Endothelial cell of umbilical vein (primary cell): Measurements from ENCODE around the gene PIANP. TPM values are rescaled to one million over a fixed set of nuclear protein-coding genes. Genes with fewer than 3 reads are reported as not detected.

Experiments used
- BruUV-seq: library from RNA; stranded (reverse); fragments of 400-500 nt; replicated peaks from 2 replicates; lab custom pipeline; 2021; lab: Mats Ljungman, UMichigan
- CTCF ChIA-PET: fragments of 300-600, 350-600 bp; sonication (Branson Sonifier 250); formaldehyde crosslinking; loops from one replicate; lab custom pipeline; 2021; ENCODE audit warnings: antibody characterized with exemption, inconsistent platforms; lab: Charles Lee
- POLR2A ChIA-PET: fragments of 300-600, 350-600 bp; sonication (Branson Sonifier 250); formaldehyde crosslinking; loops from one replicate; lab custom pipeline; 2021; ENCODE audit warnings: antibody characterized with exemption, inconsistent platforms; lab: Charles Lee
- DNase-seq: peaks from one replicate; pipeline ENCODE4 v3.0.0-alpha.2; 2011; ENCODE audit warnings: low read depth, low spot score
- FAIRE-seq: peaks from 2 replicates; lab custom pipeline; 2011; peaks lifted over from hg19 to GRCh38; lab: Jason Lieb, UNC
- H2AFZ ChIP-seq: 2 replicates; pipeline ENCODE4 v1.6.0; 2012; ENCODE audit warnings: low read depth, low read length, control low read depth, inconsistent platforms
- H3K27ac ChIP-seq: 2 replicates; pipeline ENCODE4 v1.5.1; 2011; ENCODE audit warnings: low read depth, mild to moderate bottlenecking, control low read depth, low read length, moderate library complexity; ENCODE audit not compliant: insufficient read depth
- H3K27me3 ChIP-seq, 2 experiments: 2 replicates each; pipeline versions ENCODE4 v1.6.0 to v1.6.1; 2011; ENCODE audit warnings: low read length in 2 of 2, mixed read lengths in 1 of 2; ENCODE audit not compliant: control insufficient read depth in 2 of 2, insufficient read depth in 2 of 2
- H3K36me3 ChIP-seq, 2 experiments: 2 replicates in 1 of 2; 3 replicates in 1 of 2; pipeline ENCODE4 v1.5.1; 2011; ENCODE audit warnings: low read length in 2 of 2, mild to moderate bottlenecking in 1 of 2, moderate library complexity in 1 of 2; ENCODE audit not compliant: control insufficient read depth in 2 of 2, insufficient read depth in 2 of 2; ENCODE audit errors: extremely low read depth in 1 of 2
- H3K4me1 ChIP-seq: 3 replicates; pipeline ENCODE4 v1.5.1; 2011; ENCODE audit warnings: mild to moderate bottlenecking, low read length; ENCODE audit not compliant: control insufficient read depth, insufficient read depth; ENCODE audit errors: extremely low read depth
- H3K4me2 ChIP-seq: 2 replicates; pipeline ENCODE4 v1.6.1; 2011; ENCODE audit warnings: low read length, control low read depth, mixed read lengths; ENCODE audit not compliant: insufficient read depth
- H3K4me3 ChIP-seq, 3 experiments: fragments of 200-600 bp in 1 of 3; sonication (generic), shearing (Covaris generic) in 1 of 3; replicated peaks in 1 of 3; 2 replicates each; pipeline ENCODE4 v1.5.1; 2011 to 2016; ENCODE audit warnings: control low read depth in 3 of 3, low read length in 3 of 3, mild to moderate bottlenecking in 2 of 3, inconsistent platforms in 1 of 3, low read depth in 1 of 3, moderate library complexity in 1 of 3; ENCODE audit not compliant: insufficient read depth in 1 of 3
- H3K79me2 ChIP-seq: 2 replicates; pipeline ENCODE4 v1.6.0; 2012; ENCODE audit warnings: low read length, inconsistent platforms; ENCODE audit not compliant: control insufficient read depth, insufficient read depth
- H3K9ac ChIP-seq: replicated peaks from 2 replicates; pipeline ENCODE3; 2011; ENCODE audit warnings: low read length, control low read depth; ENCODE audit not compliant: insufficient read depth; ENCODE audit errors: extremely low read depth
- H3K9me1 ChIP-seq: replicated peaks from 3 replicates; pipeline ENCODE4 v1.6.0; 2011; ENCODE audit warnings: mild to moderate bottlenecking, low read length; ENCODE audit not compliant: control insufficient read depth, insufficient read depth; ENCODE audit errors: extremely low read depth
- H3K9me3 ChIP-seq: replicated peaks from 2 replicates; pipeline ENCODE4 v1.5.1; 2012; ENCODE audit warnings: low read length, inconsistent platforms; ENCODE audit not compliant: control insufficient read depth, insufficient read depth
- H4K20me1 ChIP-seq: replicated peaks from 2 replicates; pipeline ENCODE3; 2011; ENCODE audit warnings: mild to moderate bottlenecking, low read length; ENCODE audit not compliant: control insufficient read depth, insufficient read depth; ENCODE audit errors: extremely low read depth
- EZH2 ChIP-seq: IDR thresholded peaks from 2 replicates; pipeline ENCODE4 v1.6.1; 2012; ENCODE audit warnings: borderline replicate concordance, low read depth, mild to moderate bottlenecking, moderate library complexity, low read length, inconsistent platforms; ENCODE audit not compliant: severe bottlenecking
- FOS ChIP-seq: IDR thresholded peaks from 2 replicates; pipeline ENCODE4 v1.6.1; 2011; ENCODE audit warnings: mild to moderate bottlenecking, low read length, moderate library complexity, borderline replicate concordance; ENCODE audit not compliant: insufficient read depth
- GATA2 ChIP-seq: IDR thresholded peaks from 2 replicates; pipeline ENCODE4 v1.7.0; 2011; ENCODE audit warnings: low read depth, mild to moderate bottlenecking, moderate library complexity, mixed read lengths, low read length; ENCODE audit not compliant: insufficient read length, insufficient read depth
- JUN ChIP-seq: IDR thresholded peaks from 2 replicates; pipeline ENCODE4 v1.6.1; 2011; ENCODE audit warnings: borderline replicate concordance, low read depth; ENCODE audit not compliant: insufficient read length, insufficient read depth
- MAX ChIP-seq: IDR thresholded peaks from 2 replicates; pipeline ENCODE4 v1.6.1; 2011; ENCODE audit not compliant: insufficient read depth, insufficient read length
- MYC ChIP-seq: IDR thresholded peaks from one replicate; pipeline ENCODE4 v1.6.1; 2011; ENCODE audit warnings: mild to moderate bottlenecking, low read depth, low read length
- POLR2A ChIP-seq: IDR thresholded peaks from 2 replicates; pipeline ENCODE4 v1.6.1; 2012; ENCODE audit warnings: low read depth, mild to moderate bottlenecking, control low read depth, low read length
- POLR2AphosphoS5 ChIP-seq: IDR thresholded peaks from 2 replicates; pipeline ENCODE4 v1.6.1; 2012; ENCODE audit warnings: low read depth, mild to moderate bottlenecking, control low read depth, low read length, moderate library complexity; ENCODE audit not compliant: insufficient read depth
- dilution Hi-C: fragments of 300-500 bp; cut with MboI; formaldehyde crosslinking; loops from one replicate; pipeline ENCODE4 v1.15.0; 2019; ENCODE audit warnings: low sequenced_read_pairs; ENCODE audit not compliant: extremely low pct_ligation_motif_present
- intact Hi-C: fragments of 100-400 bp; cut with micrococcal nuclease; formaldehyde crosslinking; loops from one replicate; pipeline ENCODE4 v1.10.0; 2022
- polyA plus RNA-seq, 4 experiments: library from polyadenylated mRNA; depleted of rRNA in 3 of 4; stranded (reverse) in 3 of 4; unstranded in 1 of 4; fragments of >200 nt; gene quantifications; 2 replicates each; pipeline versions ENCODE4 v1.2.1 to v1.2.3, GENCODE V29; 2011 to 2012; ENCODE audit warnings: missing spikeins in 1 of 4
- total RNA-seq: library from RNA; stranded (reverse); gene quantifications from 2 replicates; pipeline ENCODE4 v1.2.3, GENCODE V29; 2021
- TF ChIP-seq, protein P1 (sequence below), 2 donors: IDR thresholded peaks; 1 replicate in 1 of 2; 2 replicates in 1 of 2; pipeline ENCODE4 v1.5.1; 2011; ENCODE audit warnings: low read length in 2 of 2, mild to moderate bottlenecking in 2 of 2, moderate library complexity in 2 of 2, control low read depth in 1 of 2, inconsistent platforms in 1 of 2, low read depth in 1 of 2; ENCODE audit not compliant: insufficient read depth in 1 of 2; ENCODE audit errors: extremely low read depth in 1 of 2

Gene PIANP
- total and polyA plus RNA-seq, 2 donors (not counting 3 experiments of a cell fraction or from before 2014, with no cell fraction given), result 0.10 to 0.55 TPM

GRCh38 chr12:6664902-6665301, 35.7 kb downstream of the PIANP start:
- BruUV-seq, result no TSS peak
- TF ChIP-seq GATA2, result no peak
- no peak for TF ChIP-seq EZH2
- TF ChIP-seq MYC, result no peak
- TF ChIP-seq, protein P1, sequence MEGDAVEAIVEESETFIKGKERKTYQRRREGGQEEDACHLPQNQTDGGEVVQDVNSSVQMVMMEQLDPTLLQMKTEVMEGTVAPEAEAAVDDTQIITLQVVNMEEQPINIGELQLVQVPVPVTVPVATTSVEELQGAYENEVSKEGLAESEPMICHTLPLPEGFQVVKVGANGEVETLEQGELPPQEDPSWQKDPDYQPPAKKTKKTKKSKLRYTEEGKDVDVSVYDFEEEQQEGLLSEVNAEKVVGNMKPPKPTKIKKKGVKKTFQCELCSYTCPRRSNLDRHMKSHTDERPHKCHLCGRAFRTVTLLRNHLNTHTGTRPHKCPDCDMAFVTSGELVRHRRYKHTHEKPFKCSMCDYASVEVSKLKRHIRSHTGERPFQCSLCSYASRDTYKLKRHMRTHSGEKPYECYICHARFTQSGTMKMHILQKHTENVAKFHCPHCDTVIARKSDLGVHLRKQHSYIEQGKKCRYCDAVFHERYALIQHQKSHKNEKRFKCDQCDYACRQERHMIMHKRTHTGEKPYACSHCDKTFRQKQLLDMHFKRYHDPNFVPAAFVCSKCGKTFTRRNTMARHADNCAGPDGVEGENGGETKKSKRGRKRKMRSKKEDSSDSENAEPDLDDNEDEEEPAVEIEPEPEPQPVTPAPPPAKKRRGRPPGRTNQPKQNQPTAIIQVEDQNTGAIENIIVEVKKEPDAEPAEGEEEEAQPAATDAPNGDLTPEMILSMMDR (IDR thresholded peaks at IDR 0.05; ENCODE audit: extremely low read depth in 1 of 2, insufficient read depth in 1 of 2, low read depth in 1 of 2, low read length in 2 of 2), result no peak
- TF ChIP-seq POLR2AphosphoS5, result no peak
- TF ChIP-seq POLR2A, result no peak
- no peak for TF ChIP-seq MAX
- no peak for TF ChIP-seq JUN
- TF ChIP-seq FOS, result no peak
- FAIRE-seq, result no peak
- H3K4me3 ChIP-seq, result no peak overlapping the region
- peaks cover 10% of the 10 kb centered on the region for H3K4me1 ChIP-seq
- H3K36me3 ChIP-seq, result peaks cover 10 to 23% of the 10 kb centered on the region in 2 experiments
- ChIA-PET CTCF (interaction anchor here (0.8 to 2.9 kb wide), 3 partner anchors 19 to 45 kb away, joined by 3 to 13 read pairs (median 4); no protein-coding TSS in a partner anchor), POLR2A (interaction anchor here (0.8 kb wide), 1 partner anchor 96 kb away, joined by 4 read pairs; no protein-coding TSS in a partner anchor)
- intact Hi-C loops, result no loop called here
- no peaks in the 10 kb centered on the region for H3K9me3 ChIP-seq
- H3K79me2 ChIP-seq, result peaks cover 7% of the 10 kb centered on the region
- dilution Hi-C loops, result no loop called here
- H3K27ac ChIP-seq, result no peak overlapping the region
- H3K9me1 ChIP-seq, result no peaks in the 10 kb centered on the region
- DNase-seq, result no peak
- H3K4me2 ChIP-seq, result no peak overlapping the region
- H3K27me3 ChIP-seq, result no peaks in the 10 kb centered on the region
- H4K20me1 ChIP-seq, result no peaks in the 10 kb centered on the region
- no peak overlapping the region for H2AFZ ChIP-seq
- H3K9ac ChIP-seq, result no peak overlapping the region
